Fibroblast of pulmonary artery (primary cell): ENCODE measurements around the gene KCNIP4.

Experiments
- DNase-seq: peaks from one replicate; pipeline ENCODE4 v3.0.0-alpha.2; 2010; ENCODE audit warnings: low read depth
- H3K4me3 ChIP-seq: replicated peaks from 2 replicates; pipeline ENCODE4 v1.5.1; 2011; ENCODE audit warnings: low read depth, mild to moderate bottlenecking, control low read depth, low read length, moderate library complexity
- TF ChIP-seq, protein P1 (sequence below): IDR thresholded peaks from 2 replicates; pipeline ENCODE4 v1.5.1; 2011; ENCODE audit warnings: mild to moderate bottlenecking, control low read depth, low read length, inconsistent platforms; ENCODE audit errors: missing control alignments

KCNIP4 gene

DNA sequence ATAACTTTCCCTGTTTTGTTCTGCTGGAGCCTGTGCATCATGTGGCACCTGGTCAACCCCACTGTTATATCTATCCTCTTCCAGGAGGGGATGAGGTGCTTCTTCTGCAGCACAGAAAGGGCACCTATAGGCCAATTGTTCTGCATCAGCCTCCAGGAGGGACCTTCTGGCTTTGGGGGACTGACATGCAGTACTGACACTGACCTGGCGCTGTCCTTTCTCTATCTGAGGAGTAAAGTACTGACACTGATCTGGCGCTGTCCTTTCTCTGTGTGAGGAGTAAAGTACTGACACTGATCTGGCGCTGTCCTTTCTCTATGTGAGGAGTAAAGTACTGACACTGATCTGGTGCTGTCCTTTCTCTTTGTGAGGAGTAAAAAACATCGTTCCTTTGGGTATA is 749.9 kb downstream of the KCNIP4 start:
- TF ChIP-seq, protein P1, sequence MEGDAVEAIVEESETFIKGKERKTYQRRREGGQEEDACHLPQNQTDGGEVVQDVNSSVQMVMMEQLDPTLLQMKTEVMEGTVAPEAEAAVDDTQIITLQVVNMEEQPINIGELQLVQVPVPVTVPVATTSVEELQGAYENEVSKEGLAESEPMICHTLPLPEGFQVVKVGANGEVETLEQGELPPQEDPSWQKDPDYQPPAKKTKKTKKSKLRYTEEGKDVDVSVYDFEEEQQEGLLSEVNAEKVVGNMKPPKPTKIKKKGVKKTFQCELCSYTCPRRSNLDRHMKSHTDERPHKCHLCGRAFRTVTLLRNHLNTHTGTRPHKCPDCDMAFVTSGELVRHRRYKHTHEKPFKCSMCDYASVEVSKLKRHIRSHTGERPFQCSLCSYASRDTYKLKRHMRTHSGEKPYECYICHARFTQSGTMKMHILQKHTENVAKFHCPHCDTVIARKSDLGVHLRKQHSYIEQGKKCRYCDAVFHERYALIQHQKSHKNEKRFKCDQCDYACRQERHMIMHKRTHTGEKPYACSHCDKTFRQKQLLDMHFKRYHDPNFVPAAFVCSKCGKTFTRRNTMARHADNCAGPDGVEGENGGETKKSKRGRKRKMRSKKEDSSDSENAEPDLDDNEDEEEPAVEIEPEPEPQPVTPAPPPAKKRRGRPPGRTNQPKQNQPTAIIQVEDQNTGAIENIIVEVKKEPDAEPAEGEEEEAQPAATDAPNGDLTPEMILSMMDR: no peak
- no peak for DNase-seq
- no peak overlapping the region for H3K4me3 ChIP-seq

DNA sequence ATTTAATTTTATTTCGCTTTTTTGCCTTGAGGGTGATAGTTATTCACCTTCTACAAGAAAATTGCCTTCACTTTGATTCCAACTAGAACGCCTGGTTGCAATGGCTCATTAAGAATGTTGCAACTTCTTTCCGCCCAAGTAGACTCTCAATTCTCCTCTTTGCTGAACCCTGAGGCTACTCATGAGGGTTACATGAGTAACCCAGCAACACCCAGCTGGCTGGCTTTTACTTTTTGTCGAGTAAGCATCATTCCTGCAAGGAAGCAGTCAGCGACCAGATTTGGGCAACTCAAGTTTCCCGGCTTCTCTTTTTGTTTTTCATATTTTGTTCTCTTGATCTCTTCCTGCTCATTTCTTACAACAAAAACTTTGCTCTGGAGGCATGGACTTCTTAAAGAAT is 752.9 kb downstream of the KCNIP4 start:
- TF ChIP-seq, protein P1: no peak
- no peak for DNase-seq
- no peak overlapping the region for H3K4me3 ChIP-seq

DNA sequence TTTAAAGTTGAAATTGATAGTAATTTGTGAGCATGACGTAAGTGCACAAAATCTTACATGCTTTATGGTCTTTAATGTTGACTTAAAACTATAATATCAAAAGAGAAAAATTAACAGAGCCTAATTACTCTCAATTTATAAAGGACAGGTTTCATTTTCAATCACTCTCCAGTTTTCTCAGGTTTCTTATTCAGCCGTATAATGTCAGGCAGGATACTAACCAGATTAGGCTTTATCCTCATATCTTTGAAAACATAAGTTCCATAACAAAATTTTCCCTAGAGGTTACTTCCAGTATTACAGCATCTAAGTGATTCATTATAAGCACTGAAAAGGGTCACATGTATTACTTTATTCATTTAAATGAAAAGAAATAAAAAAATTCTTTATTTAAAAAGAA is 756.2 kb downstream of the KCNIP4 start:
- TF ChIP-seq, protein P1: no peak
- no peak overlapping the region for H3K4me3 ChIP-seq
- no peak for DNase-seq

DNA sequence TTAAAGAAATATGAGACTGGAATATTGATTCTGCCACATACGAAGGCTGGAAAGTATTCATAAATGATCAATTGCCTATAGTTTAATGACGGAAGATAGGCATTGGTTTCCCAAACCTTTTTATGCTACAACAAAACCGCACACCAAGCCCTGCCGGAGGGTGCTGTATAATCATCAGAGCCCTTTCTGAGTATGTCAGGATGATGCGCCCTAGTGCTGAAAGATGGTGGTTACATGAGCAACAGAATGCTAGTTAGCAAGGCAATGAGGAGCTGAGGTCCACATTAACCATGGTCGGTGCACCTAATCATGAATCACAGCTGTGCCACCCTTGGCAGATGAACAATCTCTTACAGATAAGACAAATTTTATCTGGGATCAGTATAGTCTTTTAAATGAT is 757.3 kb downstream of the KCNIP4 start:
- DNase-seq: no peak
- TF ChIP-seq, protein P1: no peak
- no peak overlapping the region for H3K4me3 ChIP-seq

DNA sequence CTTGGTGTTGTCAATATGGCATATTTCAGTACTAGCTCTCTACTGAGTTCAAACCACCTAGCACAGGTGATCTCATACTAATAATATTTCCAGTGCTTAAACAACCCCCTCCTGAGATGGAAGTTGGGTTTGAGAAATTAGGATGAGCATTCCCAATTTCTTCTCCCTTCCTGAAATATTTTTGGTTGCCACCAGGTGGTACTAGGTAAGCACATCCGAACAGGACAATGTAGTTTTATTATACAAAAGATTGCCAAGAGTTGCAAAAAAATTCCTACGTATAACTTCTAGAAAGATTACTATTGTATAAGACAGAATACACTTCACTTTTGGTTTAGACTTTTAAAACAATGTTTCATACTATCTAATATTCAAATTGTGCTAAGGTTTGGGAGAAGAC is 763.8 kb downstream of the KCNIP4 start:
- no peak overlapping the region for H3K4me3 ChIP-seq
- TF ChIP-seq, protein P1: no peak
- DNase-seq: no peak

DNA sequence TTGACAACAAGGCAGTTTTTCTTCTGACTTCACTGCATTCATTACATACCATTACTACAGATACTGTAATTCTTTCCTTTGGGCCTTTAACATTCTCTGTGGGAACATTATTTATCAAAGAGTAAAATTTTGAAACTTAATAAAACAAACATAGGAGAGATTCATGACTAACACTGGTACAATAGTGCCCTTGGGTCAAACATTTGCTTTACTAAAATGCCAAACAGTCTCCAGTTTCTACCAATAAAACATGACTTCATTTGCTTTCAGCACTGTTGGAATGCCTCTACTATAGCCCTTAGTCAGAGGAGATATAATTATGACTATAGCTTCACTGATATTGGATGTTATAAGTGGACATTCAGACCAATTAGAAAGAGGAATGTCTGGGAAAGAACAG is 766.9 kb downstream of the KCNIP4 start:
- TF ChIP-seq, protein P1: no peak
- no peak overlapping the region for H3K4me3 ChIP-seq
- DNase-seq: no peak

DNA sequence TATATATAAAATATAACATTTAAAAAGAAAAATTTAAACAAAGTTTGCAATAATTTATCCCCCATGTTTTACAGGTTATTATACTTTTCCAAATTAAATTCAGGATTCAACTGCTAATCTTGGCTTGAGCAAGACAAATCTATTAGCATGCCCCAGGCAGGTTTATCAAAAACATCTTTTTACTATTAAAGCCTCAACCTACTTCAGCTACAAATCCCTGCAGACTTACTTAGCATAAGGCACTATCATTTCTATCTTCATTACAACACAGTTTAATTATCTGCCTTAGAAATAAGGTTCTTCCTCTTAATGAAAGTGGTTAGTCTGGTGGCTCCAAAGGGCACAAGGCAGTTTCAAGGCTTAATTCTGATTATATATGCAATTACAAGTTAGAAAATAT is 770.7 kb downstream of the KCNIP4 start:
- TF ChIP-seq, protein P1: no peak
- DNase-seq: no peak
- no peak overlapping the region for H3K4me3 ChIP-seq
